ENCODE data around the gene ADAT3. TPM values are rescaled to one million over a fixed set of nuclear protein-coding genes. Genes with fewer than 3 reads are reported as not detected.
"Not testable (repeated sequence)": the region's sequence is repeated elsewhere in the genome, so short reads cannot be mapped to it uniquely, and the experiment has no call there.

ADAT3 gene
- total RNA-seq, 1 donor from 2014 or later, result 6.3 TPM

DNA sequence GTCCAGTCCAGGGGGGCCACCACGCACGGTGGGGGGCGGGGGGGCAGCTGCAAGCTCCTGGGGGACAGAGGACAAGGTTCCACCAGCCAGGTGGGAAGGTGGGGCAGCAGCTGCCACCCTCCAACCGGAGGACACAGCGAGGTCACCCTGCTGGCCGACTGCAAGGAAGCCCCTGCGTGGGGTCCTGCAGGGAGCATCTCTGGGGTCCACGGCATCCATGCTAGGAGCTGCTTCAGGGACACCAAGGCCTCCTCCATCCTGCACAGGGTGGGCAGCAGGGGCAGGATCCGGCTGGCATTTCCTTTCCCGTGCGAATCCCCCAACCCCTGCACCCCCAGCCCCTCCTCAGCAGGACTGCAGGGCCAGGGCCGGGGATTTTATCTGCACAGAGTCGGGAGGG is 33.6 kb upstream of the ADAT3 start:
- intact Hi-C loops (cut with DNase I), result no loop called here
- Histone ChIP-seq H3K9me3 (no peaks in the 10 kb centered on the region), H3K4me3 (no peak overlapping the region), H3K4me1 (peaks cover 36% of the 10 kb centered on the region), H3K36me3 (peaks cover 24% of the 10 kb centered on the region), H3K27me3 (no peaks in the 10 kb centered on the region), H3K27ac (no peak overlapping the region)
- DNase-seq, result peak; percentile 62
- ATAC-seq, result no peak
- TF ChIP-seq, protein P1, sequence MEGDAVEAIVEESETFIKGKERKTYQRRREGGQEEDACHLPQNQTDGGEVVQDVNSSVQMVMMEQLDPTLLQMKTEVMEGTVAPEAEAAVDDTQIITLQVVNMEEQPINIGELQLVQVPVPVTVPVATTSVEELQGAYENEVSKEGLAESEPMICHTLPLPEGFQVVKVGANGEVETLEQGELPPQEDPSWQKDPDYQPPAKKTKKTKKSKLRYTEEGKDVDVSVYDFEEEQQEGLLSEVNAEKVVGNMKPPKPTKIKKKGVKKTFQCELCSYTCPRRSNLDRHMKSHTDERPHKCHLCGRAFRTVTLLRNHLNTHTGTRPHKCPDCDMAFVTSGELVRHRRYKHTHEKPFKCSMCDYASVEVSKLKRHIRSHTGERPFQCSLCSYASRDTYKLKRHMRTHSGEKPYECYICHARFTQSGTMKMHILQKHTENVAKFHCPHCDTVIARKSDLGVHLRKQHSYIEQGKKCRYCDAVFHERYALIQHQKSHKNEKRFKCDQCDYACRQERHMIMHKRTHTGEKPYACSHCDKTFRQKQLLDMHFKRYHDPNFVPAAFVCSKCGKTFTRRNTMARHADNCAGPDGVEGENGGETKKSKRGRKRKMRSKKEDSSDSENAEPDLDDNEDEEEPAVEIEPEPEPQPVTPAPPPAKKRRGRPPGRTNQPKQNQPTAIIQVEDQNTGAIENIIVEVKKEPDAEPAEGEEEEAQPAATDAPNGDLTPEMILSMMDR (IDR thresholded peaks at IDR 0.05), result no peak

DNA sequence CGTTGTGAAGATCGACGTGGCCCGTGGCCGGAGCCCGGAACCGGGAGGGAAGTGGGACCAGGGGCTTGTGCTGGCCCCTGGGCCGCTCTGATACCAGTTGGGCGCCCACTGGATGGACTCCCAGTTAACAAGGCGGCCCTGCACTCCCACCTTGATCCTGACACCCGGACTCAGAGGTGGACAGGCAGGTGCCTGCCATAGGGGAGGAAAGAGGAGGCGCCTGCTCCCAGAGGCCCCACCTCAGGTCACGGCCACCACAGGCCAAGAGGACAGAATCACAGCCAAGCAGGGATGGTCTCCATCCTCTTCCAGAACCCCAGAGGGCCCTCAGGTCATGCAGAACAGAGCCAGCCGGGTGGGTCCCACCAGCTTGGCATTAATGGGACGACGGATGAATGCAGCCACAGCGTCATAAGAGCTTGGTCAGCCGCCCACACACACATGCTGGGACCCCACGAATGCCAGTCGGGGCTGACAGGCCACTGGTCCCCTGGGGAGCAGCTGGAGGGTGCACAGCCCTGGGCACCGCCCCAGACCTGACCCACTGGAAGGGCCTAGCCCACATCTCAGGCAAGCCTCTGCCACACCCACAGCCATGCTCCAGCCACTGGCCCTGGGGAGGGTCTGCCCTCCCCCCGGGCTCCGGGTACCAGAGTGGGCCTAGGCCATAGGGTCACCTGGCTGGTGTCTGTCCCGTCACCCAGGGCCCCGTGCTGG is 32.2 kb upstream of the ADAT3 start:
- peak overlapping the region; percentile 93 for H3K27ac ChIP-seq
- H3K27me3 ChIP-seq, result no peaks in the 10 kb centered on the region
- no peaks in the 10 kb centered on the region for H3K9me3 ChIP-seq
- H3K4me3 ChIP-seq, result peak overlapping the region; percentile 93
- DNase-seq (no peak), ATAC-seq (no peak)
- intact Hi-C loops (cut with DNase I), result no loop called here
- TF ChIP-seq, protein P1 (IDR thresholded peaks at IDR 0.05), result no peak
- peaks cover 24% of the 10 kb centered on the region for H3K36me3 ChIP-seq
- peaks cover 38% of the 10 kb centered on the region for H3K4me1 ChIP-seq

DNA sequence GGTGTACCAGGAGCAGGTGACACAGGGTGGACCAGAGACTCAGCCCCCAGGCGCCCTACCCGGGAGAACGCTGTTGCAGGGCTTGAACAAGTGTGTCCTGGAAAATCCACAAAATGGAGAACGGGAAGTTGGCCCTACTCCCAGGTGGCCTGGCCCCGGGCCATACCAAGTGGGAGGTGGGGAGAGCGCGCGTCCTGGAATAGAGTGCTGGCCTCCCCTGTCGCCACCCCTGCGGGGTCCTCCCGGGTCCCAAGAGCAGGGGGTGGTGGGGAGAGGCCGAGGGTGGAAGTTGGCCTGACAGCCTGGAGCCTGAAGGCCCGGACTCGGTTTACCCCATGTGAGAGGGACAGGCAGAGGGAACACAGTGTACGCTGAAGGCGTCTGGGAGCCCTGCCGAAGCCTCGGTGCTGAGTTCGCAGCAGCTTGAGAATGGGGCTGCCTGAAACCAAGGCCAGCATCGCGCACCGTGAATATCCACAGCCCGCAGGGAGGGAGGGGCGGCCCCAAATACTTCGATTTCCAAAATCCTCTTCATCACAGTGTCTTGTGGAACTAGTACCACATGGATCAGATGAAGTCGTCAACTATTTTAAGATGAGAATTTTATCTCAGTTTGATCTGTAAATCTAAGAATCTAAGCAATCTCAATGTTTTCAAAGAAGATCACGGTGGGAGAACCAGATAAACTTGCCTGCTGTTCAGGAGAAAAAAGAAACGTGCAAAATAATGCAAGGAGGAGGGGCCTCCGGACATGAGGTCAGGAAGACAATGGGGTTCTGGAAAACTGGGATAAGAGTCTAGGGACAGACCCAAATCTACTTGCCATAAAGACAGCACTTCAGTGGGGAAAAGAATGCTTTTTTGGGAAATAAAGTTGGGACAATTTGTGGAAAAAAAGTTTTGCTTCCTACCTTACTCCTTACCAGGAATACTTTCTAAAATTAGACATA is 31.4 kb upstream of the ADAT3 start:
- Histone ChIP-seq H3K27me3 (no peaks in the 10 kb centered on the region), H3K36me3 (peaks cover 24% of the 10 kb centered on the region), H3K4me3 (peak overlapping the region; percentile 93), H3K9me3 (no peaks in the 10 kb centered on the region), H3K27ac (peak overlapping the region; percentile 93), H3K4me1 (peaks cover 38% of the 10 kb centered on the region)
- TF ChIP-seq, protein P1 (IDR thresholded peaks at IDR 0.05), result no peak
- ATAC-seq (peak; percentile 8), DNase-seq (peak; percentile 82)
- intact Hi-C loops (cut with DNase I), result no loop called here

DNA sequence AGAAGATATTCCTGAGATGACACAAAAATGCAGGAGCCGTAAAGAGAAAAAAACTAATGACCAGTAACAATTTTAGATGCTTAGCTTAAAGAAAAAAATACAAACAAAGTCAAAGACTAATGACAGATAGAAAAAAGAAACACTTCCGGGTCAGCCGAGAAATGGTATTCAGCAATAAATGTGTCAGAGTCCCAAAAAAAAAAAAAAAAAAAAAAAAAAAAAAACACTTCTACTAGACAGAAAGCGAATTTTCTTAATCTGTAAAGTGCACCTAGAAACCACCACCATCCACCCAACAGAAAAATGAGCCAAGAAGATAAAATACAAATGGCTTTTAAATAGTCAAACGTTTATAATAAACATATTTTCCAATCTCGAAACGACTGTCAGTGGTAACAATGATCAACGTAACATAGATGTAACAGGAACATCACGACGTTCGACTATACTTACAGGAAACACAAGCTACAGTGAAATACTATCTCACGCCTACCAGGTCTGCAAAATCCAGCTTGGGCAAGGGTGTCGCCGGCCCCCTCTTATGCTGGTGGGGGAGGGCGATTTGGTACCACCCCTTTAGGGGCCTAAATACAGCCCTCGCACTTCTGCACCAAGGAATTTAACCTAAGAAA is 30.5 kb upstream of the ADAT3 start:
- H3K27me3 ChIP-seq, result no peaks in the 10 kb centered on the region
- no peak for ATAC-seq
- intact Hi-C loops (cut with DNase I), result no loop called here
- H3K4me1 ChIP-seq, result peaks cover 38% of the 10 kb centered on the region
- peak overlapping the region; percentile 93 for H3K4me3 ChIP-seq
- TF ChIP-seq, protein P1 (IDR thresholded peaks at IDR 0.05), result no peak
- no peaks in the 10 kb centered on the region for H3K9me3 ChIP-seq
- DNase-seq, result no peak
- H3K36me3 ChIP-seq, result peaks cover 24% of the 10 kb centered on the region
- peak overlapping the region; percentile 93 for H3K27ac ChIP-seq

DNA sequence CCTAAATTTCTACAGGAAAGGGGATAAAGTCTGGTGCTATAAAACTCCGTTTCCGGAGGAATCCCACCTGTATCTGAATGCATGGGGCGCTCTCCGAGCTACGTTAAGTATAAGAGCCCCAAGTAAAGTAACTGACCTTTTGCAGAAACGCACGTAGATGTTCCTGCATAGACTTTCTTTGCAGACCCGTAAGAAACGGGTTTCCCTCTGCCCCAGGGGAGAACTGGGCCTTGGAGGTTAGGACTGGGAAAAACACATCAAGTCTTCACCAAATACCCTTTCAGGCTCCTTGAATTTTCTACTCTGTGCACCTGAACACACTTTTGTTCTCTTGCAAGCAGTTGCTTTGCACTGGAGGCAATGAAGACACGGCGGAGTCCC is 29.9 kb upstream of the ADAT3 start:
- H3K4me3 ChIP-seq, result peak overlapping the region; percentile 93
- H3K4me1 ChIP-seq, result peaks cover 41% of the 10 kb centered on the region
- DNase-seq; intact Hi-C loops (cut with DNase I); ATAC-seq; H3K9me3 ChIP-seq; H3K27me3 ChIP-seq: not testable (repeated sequence)
- peaks cover 24% of the 10 kb centered on the region for H3K36me3 ChIP-seq
- H3K27ac ChIP-seq, result peak overlapping the region; percentile 93

All from upper lobe of right lung (tissue), 1 donor.